Astrocyte (in vitro differentiated cells and primary cell): Measurements from ENCODE around the gene YJEFN3. TPM values are rescaled to one million over a fixed set of nuclear protein-coding genes. Genes with fewer than 3 reads are reported as not detected.

Experiments used
- DNase-seq: peaks from one replicate; pipeline ENCODE4 v3.0.0-alpha.2; 2010; ENCODE audit warnings: low read depth
- FAIRE-seq: peaks from 2 replicates; lab custom pipeline; 2011; peaks lifted over from hg19 to GRCh38; lab: Jason Lieb, UNC
- H2AFZ ChIP-seq: 2 replicates; pipeline ENCODE4 v1.6.0; 2012; ENCODE audit warnings: low read depth, low read length, inconsistent platforms
- H3K27ac ChIP-seq: 2 replicates; pipeline ENCODE4 v1.5.1; 2011; ENCODE audit warnings: low read depth, low read length, inconsistent platforms
- H3K27me3 ChIP-seq: 2 replicates; pipeline ENCODE4 v1.6.0; 2011; ENCODE audit warnings: low read length, inconsistent platforms; ENCODE audit not compliant: insufficient read depth
- H3K36me3 ChIP-seq: 2 replicates; pipeline ENCODE4 v1.5.1; 2011; ENCODE audit warnings: low read length, inconsistent platforms; ENCODE audit not compliant: insufficient read depth
- H3K4me1 ChIP-seq: 2 replicates; pipeline ENCODE4 v1.5.1; 2011; ENCODE audit warnings: low read length, inconsistent platforms; ENCODE audit not compliant: insufficient read depth
- H3K4me2 ChIP-seq: 2 replicates; pipeline ENCODE4 v1.6.0; 2012; ENCODE audit warnings: low read length, inconsistent platforms
- H3K4me3 ChIP-seq: 2 replicates; pipeline ENCODE4 v1.5.1; 2011; ENCODE audit warnings: low read depth, mild to moderate bottlenecking, low read length, inconsistent platforms; ENCODE audit not compliant: insufficient read depth
- H3K79me2 ChIP-seq: 2 replicates; pipeline ENCODE4 v1.6.0; 2012; ENCODE audit warnings: mild to moderate bottlenecking, low read length, inconsistent platforms; ENCODE audit not compliant: insufficient read depth
- H3K9ac ChIP-seq: 2 replicates; pipeline ENCODE4 v1.6.0; 2012; ENCODE audit warnings: mild to moderate bottlenecking, low read length, inconsistent platforms
- H3K9me3 ChIP-seq: 2 replicates; pipeline ENCODE4 v1.5.1; 2012; ENCODE audit warnings: low read depth, mild to moderate bottlenecking, low read length, inconsistent platforms; ENCODE audit not compliant: insufficient read depth
- H4K20me1 ChIP-seq: 2 replicates; pipeline ENCODE4 v1.6.0; 2012; ENCODE audit warnings: low read length, inconsistent platforms; ENCODE audit not compliant: insufficient read depth
- H3K27ac Mint-ChIP-seq: one replicate; pipeline ENCODE4 v1.8.0; 2021; ENCODE audit warnings: mild to moderate bottlenecking, mixed read lengths; ENCODE audit not compliant: unreplicated experiment
- H3K27me3 Mint-ChIP-seq: one replicate; pipeline ENCODE4 v1.8.0; 2021; ENCODE audit warnings: low read depth, mixed read lengths; ENCODE audit not compliant: unreplicated experiment
- H3K36me3 Mint-ChIP-seq: one replicate; pipeline ENCODE4 v1.8.0; 2021; ENCODE audit warnings: low read depth, mixed read lengths; ENCODE audit not compliant: unreplicated experiment
- H3K4me1 Mint-ChIP-seq: one replicate; pipeline ENCODE4 v1.8.0; 2021; ENCODE audit warnings: low read depth, mixed read lengths; ENCODE audit not compliant: unreplicated experiment
- H3K4me3 Mint-ChIP-seq: one replicate; pipeline ENCODE4 v1.8.0; 2021; ENCODE audit warnings: mild to moderate bottlenecking, moderate library complexity, mixed read lengths; ENCODE audit not compliant: unreplicated experiment
- H3K9me3 Mint-ChIP-seq: one replicate; pipeline ENCODE4 v1.8.0; 2021; ENCODE audit warnings: mild to moderate bottlenecking, mixed read lengths; ENCODE audit not compliant: unreplicated experiment
- EZH2 ChIP-seq: IDR thresholded peaks from 2 replicates; pipeline ENCODE4 v1.6.1; 2012; ENCODE audit warnings: mild to moderate bottlenecking, low read length, inconsistent platforms; ENCODE audit not compliant: insufficient read depth
- total RNA-seq: library from RNA; stranded (reverse); gene quantifications from 2 replicates; pipeline ENCODE4 v1.2.1, GENCODE V29; 2021
- TF ChIP-seq, protein P1 (sequence below): IDR thresholded peaks from 2 replicates; pipeline ENCODE4 v1.5.1; 2011; ENCODE audit warnings: low read depth, mild to moderate bottlenecking, inconsistent platforms, low read length, moderate library complexity; ENCODE audit not compliant: insufficient read depth

The YJEFN3 gene
- total RNA-seq, 1 donor from 2014 or later = 9.8 TPM

GRCh38 chr19:19558636-19559035, 29.9 kb downstream of the YJEFN3 start:
- Mint-ChIP-seq H3K9me3 (peaks cover 3% of the 10 kb centered on the region), H3K4me1 (peaks cover 1% of the 10 kb centered on the region), H3K27ac (no peak overlapping the region), H3K4me3 (no peak overlapping the region), H3K27me3 (peaks cover 14% of the 10 kb centered on the region), H3K36me3 (peaks cover 6% of the 10 kb centered on the region)
- Histone ChIP-seq H3K4me3 (no peak overlapping the region), H3K4me2 (no peak overlapping the region), H3K4me1 (no peaks in the 10 kb centered on the region), H3K27me3 (no peaks in the 10 kb centered on the region), H3K36me3 (no peaks in the 10 kb centered on the region), H2AFZ (no peak overlapping the region), H3K27ac (no peak overlapping the region), H3K9ac (no peak overlapping the region), H4K20me1 (no peaks in the 10 kb centered on the region), H3K79me2 (no peaks in the 10 kb centered on the region), H3K9me3 (no peaks in the 10 kb centered on the region)
- no peak for FAIRE-seq
- DNase-seq = no peak
- TF ChIP-seq, protein P1, sequence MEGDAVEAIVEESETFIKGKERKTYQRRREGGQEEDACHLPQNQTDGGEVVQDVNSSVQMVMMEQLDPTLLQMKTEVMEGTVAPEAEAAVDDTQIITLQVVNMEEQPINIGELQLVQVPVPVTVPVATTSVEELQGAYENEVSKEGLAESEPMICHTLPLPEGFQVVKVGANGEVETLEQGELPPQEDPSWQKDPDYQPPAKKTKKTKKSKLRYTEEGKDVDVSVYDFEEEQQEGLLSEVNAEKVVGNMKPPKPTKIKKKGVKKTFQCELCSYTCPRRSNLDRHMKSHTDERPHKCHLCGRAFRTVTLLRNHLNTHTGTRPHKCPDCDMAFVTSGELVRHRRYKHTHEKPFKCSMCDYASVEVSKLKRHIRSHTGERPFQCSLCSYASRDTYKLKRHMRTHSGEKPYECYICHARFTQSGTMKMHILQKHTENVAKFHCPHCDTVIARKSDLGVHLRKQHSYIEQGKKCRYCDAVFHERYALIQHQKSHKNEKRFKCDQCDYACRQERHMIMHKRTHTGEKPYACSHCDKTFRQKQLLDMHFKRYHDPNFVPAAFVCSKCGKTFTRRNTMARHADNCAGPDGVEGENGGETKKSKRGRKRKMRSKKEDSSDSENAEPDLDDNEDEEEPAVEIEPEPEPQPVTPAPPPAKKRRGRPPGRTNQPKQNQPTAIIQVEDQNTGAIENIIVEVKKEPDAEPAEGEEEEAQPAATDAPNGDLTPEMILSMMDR = no peak
- no peak for TF ChIP-seq EZH2

DNA sequence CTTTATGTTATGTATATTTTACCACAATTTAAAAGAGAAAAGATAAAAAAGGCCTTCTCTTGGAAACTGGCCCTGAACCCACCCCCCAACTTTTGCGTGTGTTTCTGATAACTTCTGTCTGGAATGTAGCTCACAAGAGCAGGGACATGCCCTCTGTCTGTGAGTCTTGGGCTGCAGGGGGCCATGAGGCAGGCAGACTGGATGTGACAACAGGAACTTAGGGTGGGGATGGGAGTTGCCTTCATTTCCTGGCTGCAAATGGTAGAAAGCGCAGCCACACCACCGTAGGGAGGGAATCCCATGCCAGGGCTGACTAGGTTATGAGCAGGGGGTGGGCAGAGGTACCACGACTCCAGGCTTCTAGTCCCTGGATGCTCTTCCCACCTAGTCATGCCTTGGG, 31.2 kb downstream of the YJEFN3 start:
- Histone ChIP-seq H3K79me2 (no peaks in the 10 kb centered on the region), H3K36me3 (no peaks in the 10 kb centered on the region), H2AFZ (no peak overlapping the region), H4K20me1 (no peaks in the 10 kb centered on the region), H3K4me1 (no peaks in the 10 kb centered on the region), H3K4me2 (no peak overlapping the region), H3K27ac (no peak overlapping the region), H3K9ac (no peak overlapping the region), H3K27me3 (no peaks in the 10 kb centered on the region), H3K4me3 (no peak overlapping the region), H3K9me3 (no peaks in the 10 kb centered on the region)
- FAIRE-seq (no peak), DNase-seq (no peak)
- H3K9me3 Mint-ChIP-seq = peaks cover 3% of the 10 kb centered on the region
- H3K27me3 Mint-ChIP-seq = peaks cover 14% of the 10 kb centered on the region
- peaks cover 6% of the 10 kb centered on the region for H3K36me3 Mint-ChIP-seq
- no peak overlapping the region for H3K27ac Mint-ChIP-seq
- peaks cover 1% of the 10 kb centered on the region for H3K4me1 Mint-ChIP-seq
- TF ChIP-seq, protein P1 = no peak
- TF ChIP-seq EZH2 = no peak
- H3K4me3 Mint-ChIP-seq = no peak overlapping the region

DNA sequence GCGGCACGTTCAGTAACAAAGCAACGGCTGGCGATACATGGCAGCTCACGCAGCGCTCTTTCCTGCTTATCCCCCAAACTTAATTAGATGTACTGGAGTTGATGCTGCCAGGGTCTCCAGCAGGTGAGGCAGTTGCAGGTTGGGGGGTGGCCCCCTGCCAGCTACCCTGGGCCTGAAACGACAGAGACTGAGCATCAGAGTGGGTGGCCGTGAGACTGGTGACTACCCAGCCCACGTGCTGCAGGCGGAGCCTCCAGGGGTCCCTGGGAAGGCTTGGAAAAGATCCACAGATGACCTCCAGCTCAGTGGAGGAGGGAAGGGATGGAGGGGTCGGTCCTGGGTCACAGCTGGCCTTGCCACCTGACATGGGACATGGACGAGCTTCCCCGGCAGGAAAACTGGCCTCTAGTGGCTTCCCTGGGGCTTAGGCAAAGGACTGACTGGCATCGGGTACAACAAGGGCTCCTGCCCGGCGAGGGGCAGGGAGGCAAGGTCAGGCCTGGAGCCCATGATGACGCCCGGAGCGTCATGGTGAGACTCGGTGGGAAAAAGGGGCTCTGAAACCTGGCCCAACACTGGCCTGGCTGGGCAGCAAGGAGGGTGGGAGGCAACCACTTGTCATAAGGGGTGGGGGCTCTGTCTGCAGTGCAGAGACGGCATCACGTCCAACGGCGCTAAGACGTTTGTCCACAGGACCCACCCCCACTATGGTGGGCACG, 33.4 kb downstream of the YJEFN3 start:
- Histone ChIP-seq H3K9me3 (no peaks in the 10 kb centered on the region), H3K27me3 (no peaks in the 10 kb centered on the region), H2AFZ (no peak overlapping the region), H3K4me1 (peaks cover 4% of the 10 kb centered on the region), H3K4me2 (no peak overlapping the region), H4K20me1 (no peaks in the 10 kb centered on the region), H3K36me3 (no peaks in the 10 kb centered on the region), H3K79me2 (no peaks in the 10 kb centered on the region), H3K27ac (no peak overlapping the region), H3K9ac (no peak overlapping the region), H3K4me3 (no peak overlapping the region)
- H3K4me3 Mint-ChIP-seq = no peak overlapping the region
- peaks cover 3% of the 10 kb centered on the region for H3K4me1 Mint-ChIP-seq
- H3K27me3 Mint-ChIP-seq = peaks cover 14% of the 10 kb centered on the region
- no peak for TF ChIP-seq EZH2
- TF ChIP-seq, protein P1 = no peak
- H3K27ac Mint-ChIP-seq = no peak overlapping the region
- FAIRE-seq = no peak
- no peak for DNase-seq
- peaks cover 9% of the 10 kb centered on the region for H3K36me3 Mint-ChIP-seq
- H3K9me3 Mint-ChIP-seq = peaks cover 3% of the 10 kb centered on the region
